Measurements from ENCODE around the gene MS4A6A.
"Not testable (repeated sequence)": the region's sequence is repeated elsewhere in the genome, so short reads cannot be mapped to it uniquely, and the experiment has no call there.

Gene MS4A6A, protein sequence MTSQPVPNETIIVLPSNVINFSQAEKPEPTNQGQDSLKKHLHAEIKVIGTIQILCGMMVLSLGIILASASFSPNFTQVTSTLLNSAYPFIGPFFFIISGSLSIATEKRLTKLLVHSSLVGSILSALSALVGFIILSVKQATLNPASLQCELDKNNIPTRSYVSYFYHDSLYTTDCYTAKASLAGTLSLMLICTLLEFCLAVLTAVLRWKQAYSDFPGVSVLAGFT

DNA sequence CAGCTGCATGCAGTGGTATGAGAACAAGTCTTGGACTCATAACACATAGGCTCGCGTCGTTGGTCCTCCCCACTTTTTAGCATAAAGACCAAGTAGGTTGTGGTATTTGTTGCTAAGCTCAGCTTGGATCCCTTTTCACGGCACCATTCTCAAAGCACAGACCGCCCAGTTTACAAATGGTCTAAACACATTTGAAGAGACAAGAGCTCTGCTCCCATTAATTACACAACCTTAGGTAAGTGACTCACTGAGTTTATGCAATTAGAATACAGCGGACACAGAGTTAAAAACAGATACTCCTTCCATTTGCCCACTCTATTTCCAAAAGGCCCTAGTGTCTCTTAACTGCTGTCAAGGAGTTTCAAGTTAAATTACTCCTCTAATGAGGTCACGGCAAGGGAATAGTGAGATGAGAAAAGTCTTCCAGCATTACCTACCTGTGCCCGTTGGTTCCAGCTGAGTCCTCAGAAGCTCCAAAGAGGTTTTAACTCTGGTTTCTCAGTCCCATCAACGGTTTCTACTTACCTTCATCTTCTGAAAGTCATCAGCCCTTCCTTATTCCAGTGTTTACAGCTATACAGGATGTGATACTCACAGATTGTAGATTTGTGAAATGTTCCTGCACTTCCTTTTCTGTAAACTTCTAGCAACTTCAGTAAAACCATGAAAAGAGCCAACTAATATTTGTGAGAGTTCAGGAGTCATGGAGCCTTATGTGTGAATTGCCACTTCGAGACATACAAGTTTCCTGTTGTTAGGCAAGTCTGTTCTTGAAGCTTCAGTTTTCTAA is at the start of gene MS4A6A:
Gene MS4A6A, minus strand, starts transcription at position 543 of the 790 bp plus-strand sequence. CDS start 1,356 bp downstream, outside the sequence.
- DNase-seq (ENCODE audit: low read depth in 3 of 3), result no peak

DNA sequence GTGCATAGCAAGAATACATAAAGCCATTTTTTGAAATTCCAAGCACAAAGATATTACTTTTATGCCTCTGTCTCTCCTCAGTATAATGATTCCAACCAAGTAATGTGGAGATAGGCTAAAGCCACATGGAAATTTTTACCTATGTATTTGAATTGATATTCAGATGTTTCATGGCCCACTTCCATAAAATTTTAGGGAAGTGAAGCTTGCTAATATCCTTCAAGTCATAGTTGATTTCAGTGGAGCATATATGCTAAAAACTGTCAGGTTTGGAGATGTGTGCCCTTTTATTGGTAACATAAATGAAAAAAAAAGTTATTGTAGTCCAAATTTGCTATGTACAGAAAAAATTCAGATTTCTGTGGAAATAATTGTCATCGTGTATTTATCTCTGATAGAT is 47.8 kb upstream of the MS4A6A start:
- DNase-seq (ENCODE audit: low read depth in 3 of 3), result no peak

DNA sequence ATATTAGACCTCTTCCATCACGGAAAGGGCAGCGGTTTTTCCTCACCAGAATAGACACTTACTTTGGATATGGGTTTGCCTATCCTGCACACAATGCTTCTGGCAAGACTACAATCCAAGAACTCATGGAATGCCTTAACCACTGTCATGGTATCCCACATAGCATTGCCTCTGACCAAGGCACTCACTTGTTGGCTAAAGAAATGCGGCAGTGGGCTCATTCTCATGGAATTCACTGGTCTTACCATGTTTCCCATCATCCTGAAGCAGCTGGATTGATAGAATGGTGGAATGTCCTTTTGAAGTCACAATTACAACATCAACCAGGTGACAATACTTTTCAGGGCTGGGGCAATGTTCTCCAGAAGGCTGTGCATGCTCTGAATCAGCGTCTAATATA is 39.3 kb upstream of the MS4A6A start:
- DNase-seq (ENCODE audit: low read depth in 3 of 3), result no peak

DNA sequence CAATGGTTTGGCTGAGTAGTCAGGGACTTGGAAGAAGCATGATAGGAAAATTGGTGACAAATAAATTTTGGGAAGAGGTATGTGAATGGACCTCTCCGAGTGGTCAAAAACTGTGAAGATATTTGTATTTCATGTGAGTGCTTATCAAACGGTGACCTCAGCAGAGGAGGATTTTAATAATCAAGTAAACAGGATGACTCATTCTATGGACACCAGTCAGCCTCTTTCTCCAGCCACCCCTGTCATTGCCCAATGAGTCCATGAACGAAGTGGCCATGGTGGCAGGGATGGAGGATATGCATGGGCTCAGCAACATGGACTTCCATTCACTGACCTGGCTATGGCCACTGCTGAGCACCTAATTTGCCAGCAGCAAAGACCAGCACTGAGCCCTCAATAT is 38.8 kb upstream of the MS4A6A start:
- DNase-seq (ENCODE audit: low read depth in 3 of 3), result no peak

DNA sequence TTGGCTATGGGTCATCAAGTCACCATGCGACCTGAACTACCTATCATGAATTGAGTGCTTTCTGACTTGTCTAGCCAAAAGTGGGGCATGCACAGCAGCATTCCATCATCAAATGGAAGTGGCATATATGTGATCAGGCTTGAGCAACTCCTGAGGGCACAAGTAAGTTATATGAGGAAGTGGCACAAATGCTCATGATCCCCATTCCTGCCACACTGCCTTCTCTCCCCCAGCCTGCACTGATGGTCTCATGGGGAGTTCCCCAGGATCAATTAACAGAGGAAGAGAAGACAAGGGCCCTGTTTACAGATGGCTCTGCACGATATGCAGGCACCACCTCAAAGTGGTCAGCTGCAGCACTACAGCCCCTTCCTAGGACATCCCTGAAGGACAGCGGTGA is 38.3 kb upstream of the MS4A6A start:
- DNase-seq (ENCODE audit: low read depth in 3 of 3), result no peak

DNA sequence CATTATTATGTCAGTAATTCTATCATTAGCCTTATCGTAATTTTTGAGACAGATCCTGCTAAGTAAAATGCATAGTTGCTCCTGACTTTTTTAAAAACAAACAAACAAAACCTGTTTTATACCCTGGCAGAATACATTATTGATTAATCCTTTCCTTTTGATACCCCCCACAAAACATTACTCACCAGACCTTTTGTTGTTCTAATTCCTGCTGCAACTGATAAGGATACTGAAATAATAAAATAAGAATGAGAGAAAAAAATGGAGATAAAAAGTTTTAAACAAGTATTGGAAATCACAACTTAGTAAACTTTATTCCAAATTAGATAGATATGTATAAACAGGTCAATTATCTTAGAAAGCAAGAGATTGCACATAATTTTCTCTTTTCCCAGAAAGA is 31.5 kb upstream of the MS4A6A start:
- DNase-seq (ENCODE audit: low read depth in 3 of 3), result no peak

DNA sequence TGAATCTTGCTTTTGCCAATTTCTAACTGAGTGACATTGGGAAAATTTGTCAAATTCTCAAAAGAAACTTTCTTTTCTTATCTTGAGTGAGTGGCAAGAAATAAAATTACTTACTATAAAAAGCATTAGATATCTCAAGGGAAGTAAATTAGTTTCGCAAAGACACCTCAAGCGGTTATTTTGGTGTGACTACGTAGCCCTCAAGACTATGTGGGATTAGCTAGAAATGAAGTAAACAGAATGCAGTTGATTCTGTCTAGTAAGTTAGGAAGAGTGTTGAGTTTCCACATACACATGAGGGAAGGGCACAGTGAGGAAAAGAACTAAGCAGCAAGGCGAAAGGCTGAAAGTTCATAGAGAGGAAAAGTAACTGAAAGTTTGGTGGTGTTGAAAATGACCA is 28.3 kb upstream of the MS4A6A start:
- no peak for DNase-seq (ENCODE audit: low read depth in 3 of 3)

DNA sequence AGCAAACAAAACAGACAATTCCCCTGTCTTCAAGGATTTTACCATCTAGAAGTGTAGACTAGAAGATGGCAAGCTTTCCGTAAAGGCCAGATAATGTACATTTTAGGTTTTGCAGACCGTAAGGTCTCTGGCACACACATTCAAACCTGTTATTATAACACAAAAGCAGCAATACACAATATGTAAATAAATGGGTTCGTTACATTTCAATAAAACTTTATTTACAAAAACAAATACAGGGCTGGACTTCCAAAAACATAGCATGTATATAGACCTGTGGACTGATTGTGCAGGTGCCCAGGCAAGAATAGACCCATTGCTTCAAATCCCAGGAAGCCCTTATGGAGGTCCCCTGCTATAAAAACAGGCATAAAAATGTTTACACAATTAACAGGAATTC is 27.1 kb upstream of the MS4A6A start:
- no peak for DNase-seq (ENCODE audit: low read depth in 3 of 3)

DNA sequence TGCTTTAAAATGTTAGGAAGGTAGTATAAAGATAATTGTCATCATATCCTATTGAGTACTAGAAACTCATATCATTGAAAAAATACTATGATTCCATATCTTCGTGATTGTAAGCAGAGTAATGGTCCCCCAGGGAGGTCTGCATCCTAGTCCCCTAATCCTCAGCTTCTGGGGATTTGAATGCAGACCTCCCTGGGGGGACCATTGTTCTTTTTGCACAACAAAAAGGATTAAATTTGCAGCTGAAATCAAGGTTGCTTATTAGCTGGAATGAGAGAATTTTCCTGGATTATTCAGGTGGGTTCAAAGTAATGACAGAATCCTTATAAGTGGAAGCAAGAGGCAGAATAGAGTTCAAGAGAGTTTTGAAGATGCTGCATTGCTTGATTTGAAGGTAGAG is 26.1 kb upstream of the MS4A6A start:
- DNase-seq (ENCODE audit: low read depth in 3 of 3), result no peak

DNA sequence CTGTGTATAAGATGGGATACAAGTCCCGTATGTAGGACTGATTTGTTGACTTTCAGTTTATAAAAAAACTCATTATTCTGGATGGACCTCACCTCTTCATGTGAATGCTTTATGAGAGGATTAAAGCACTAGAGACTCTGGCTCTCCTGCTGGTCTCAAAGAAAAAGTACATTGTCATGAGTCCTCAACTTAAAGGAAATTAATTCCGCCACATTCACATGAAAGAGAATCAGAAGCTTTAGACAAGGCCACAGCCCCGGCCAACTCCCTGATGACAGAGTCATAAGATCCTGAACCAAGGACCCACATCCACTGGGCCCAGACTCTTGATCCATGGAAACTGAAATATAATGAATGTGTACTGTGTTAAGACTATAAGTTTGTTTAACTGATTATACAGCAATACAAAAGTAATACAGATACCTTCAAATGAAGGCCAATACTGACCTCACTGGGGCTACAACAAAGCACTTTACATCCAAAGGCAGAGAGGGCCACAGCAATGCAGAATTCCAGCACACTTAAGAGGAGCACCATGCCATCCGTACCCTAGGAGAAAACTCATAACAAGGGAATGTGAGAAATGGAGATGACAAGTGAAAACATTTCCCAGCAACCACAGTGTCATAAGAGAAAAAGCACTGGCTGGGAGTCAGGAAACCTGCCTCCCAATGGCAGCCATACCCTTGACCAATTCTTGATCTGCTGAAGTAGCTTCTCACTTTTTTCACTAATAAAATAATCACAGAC is 25.4 kb upstream of the MS4A6A start:
- DNase-seq (ENCODE audit: low read depth in 3 of 3), result no peak

DNA sequence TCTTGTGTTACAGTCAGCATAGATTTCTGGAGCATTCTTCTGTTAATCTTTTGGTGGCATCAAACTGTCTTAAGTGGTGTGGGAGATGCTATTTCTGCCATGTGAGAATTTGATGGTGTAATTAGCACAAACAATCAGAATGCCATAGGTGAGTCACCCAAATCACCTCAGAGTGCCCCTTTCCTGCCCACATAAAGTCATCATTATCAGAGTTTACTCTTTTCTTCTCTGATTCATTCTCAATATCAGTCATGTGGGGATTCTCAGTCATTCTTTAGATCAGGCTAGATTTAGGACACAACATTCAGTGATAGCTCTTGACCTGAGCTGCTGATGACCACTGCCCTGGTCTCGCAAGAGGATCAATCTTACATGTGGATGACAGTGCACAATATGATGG is 23.7 kb upstream of the MS4A6A start:
- no peak for DNase-seq (ENCODE audit: low read depth in 3 of 3)

DNA sequence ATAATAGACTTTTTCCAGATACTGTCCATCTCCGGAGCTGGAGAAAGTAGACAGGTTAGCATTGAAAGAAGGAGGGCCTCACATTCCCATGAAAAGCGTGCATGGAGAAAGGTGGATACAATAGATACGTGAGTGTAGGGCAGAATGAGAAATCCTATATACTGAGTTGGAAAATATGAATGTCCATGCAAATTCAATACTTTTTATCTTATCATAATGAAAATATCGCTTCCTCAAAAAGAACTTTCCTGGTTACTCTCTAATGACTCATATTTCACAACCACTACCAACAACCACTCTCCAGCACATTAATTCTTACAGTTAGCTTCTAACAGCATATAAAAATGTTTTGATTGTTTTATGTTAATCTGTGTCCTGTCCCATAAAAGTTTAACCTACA is 22.0 kb upstream of the MS4A6A start:
- no peak for DNase-seq (ENCODE audit: low read depth in 3 of 3)

DNA sequence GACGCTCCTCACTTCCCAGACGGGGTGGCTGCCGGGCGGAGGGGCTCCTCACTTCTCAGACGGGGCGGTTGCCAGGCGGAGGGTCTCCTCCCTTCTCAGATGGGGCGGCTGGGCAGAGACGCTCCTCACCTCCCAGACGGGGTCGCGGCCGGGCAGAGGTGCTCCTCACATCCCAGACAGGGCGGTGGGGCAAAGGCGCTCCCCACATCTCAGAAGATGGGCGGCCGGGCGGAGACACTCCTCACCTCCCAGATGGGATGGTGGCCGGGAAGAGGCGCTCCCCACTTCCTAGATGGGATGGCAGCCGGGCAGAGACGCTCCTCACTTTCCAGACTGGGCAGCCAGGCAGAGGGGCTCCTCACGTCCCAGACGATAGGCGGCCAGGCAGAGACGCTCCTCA is 18.5 kb upstream of the MS4A6A start:
- DNase-seq (ENCODE audit: low read depth in 3 of 3), result not testable (repeated sequence)

DNA sequence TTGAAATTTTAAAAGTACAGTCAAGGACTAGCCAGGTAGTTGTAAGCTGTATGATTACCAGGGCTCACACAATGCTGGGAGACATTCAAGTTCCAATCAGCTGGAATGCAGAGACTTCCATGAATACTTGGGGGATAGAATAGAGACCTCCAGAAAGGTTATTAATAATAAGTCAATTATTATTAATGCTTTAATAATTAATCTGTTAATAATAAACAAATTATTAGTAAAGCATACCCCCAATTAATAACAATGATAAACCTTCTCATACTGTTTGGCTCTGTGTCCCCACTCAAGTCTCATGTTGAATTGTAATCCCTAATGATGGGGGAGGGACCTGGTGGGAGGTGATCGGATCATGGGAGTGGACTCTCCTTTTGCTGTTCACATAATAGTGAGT is 14.6 kb upstream of the MS4A6A start:
- DNase-seq (ENCODE audit: low read depth in 3 of 3), result no peak

DNA sequence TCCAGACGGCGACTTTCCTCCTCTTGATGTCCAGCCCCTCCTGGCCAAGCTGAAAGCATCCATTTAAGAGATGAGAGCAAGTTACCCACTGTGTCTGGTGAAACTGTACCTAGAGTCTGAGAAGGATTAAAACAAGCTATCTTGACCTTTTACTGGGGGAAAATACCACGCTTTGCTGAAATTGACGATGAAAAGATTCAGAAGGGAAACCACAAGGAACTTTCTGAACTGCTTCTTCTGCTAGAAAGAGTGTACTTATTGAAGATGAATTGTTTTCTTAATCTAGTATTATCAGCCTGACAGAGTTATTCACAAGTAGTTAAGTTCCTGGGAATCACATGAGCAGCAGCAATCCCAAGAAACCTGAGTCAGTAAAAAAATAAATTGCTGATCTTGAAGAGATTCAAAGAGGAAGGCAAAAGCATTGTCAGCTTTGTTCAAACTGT is 13.1 kb upstream of the MS4A6A start:
- DNase-seq (ENCODE audit: low read depth in 3 of 3), result no peak

DNA sequence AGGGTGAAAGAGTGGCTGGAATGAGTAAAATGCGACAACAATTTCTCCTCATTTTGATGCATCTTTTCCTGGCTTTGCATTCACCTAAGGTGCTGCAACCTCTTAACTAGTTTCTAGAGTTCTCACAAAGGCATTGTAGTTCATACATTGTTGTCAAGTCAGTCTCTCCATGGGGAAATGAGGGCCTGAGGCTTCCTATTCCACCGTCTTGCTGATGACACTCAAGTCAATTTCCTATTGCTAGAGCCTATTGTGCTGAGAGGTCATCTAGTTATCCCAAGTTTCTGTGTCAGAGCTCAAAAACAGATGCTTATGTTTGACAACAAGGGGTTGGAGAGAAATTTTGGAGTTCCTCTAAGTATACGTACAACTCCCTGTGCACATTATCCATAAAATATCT is 11.6 kb upstream of the MS4A6A start:
- DNase-seq (ENCODE audit: low read depth in 3 of 3), result no peak

DNA sequence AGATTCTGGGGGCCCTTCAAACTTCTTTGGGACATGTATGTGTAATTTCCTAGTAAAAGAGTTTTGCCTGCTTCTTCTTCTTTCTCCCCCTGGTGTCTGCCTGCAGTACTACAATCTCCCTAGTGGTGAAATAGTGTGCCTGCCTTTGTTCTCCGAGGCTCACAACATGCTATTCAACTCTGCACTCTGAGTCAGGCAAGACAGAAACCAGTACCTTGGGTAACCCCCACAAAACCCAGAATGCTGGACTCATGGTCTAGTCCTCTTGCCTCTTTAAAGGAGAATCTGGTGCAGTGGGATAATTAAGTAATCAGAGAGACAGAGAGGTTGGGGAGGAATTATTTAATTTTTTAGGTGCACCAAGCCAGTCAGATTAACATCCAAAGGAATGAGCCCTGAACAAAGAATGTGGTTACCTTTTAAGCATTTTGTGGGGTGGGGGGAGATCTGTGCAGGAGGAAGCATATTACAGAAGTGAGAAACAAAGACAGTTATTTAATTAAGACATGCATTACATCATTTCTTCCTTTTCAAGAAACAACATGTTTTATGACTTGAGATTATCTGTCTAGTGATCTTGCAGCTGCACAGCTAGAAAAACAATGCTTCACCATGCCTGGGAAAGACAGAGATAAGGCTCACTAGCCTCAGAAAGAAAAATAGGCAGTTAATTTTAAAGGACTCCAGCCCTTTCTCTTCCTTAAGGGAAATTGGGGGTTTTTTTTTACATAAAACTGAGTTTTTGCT is 11.0 kb upstream of the MS4A6A start:
- peak; percentile 41 to 47 (median 45) for DNase-seq (ENCODE audit: low read depth in 3 of 3)

DNA sequence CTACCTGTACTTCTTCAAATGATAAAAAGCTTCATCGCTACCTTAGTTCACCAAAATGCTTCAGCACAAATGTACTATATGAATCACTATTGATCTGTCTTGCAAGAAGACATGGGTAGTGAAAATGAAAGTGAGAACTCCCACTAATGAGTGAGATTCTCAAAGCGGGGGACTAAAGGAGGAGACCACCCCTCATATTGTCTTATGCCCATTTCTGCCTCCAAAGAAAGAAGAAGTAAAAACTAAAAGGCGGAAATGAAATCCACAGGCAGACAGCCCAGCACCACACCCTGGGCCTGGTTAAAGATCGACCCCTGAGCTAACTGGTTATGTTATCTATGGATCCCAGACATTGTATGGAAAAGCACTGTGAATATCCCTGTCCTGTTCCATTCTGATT is 9.7 kb upstream of the MS4A6A start:
- not testable (repeated sequence) for DNase-seq (ENCODE audit: low read depth in 3 of 3)

DNA sequence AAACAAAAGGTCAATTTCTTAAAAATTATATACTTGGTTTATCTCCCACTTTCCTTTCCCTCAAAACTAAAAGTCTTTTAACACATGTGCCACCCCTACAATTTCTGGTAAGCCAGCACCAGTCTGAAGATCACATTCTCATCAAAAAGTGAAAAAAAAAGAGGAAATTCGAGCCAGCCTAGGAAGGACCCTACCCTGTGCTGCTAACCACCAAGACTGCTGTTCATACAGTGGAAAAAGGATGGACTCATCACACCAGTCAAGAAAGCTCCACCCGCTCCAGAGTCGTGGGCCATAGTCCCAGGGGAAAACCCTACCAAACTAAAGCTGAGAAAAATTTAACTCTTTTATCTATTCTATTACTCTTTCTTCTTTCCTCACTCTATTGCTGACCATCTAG is 5.6 kb upstream of the MS4A6A start:
- not testable (repeated sequence) for DNase-seq (ENCODE audit: low read depth in 3 of 3)

DNA sequence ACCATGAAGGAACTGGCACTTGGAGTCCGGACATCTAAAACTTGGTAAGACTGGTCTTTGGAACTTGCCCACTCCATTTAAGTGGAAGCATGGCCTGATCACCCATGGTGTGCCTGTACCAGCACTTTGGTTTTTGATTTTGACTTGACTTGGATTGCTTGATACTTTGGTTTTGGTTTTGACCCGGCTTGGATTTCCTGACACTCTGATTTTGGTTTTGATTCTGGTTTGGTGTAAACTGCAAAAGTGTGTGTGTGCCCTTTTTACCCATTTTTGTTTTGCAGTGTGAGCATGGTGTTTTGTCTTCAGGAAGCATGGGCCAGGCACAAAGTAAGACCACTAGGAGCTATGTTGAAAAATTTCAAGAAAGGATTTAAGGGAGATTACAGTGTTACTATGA is 3.2 kb upstream of the MS4A6A start:
- not testable (repeated sequence) for DNase-seq (ENCODE audit: low read depth in 3 of 3)

DNA sequence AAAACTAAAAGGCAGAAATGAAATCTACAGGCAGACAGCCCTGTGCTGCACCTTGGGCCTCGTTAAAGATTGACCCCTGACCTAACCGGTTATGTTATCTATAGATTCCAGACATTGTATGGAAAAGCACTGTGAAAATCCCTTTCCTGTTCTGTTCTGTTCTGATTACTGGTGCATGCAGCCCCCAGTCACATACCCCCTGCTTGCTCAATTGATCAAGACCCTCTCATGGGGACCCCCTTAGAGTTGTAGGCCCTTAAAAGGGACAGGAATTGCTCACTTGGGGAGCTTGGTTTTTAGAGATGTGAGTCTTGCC is 2.6 kb upstream of the MS4A6A start:
- DNase-seq (ENCODE audit: low read depth in 3 of 3), result not testable (repeated sequence)

DNA sequence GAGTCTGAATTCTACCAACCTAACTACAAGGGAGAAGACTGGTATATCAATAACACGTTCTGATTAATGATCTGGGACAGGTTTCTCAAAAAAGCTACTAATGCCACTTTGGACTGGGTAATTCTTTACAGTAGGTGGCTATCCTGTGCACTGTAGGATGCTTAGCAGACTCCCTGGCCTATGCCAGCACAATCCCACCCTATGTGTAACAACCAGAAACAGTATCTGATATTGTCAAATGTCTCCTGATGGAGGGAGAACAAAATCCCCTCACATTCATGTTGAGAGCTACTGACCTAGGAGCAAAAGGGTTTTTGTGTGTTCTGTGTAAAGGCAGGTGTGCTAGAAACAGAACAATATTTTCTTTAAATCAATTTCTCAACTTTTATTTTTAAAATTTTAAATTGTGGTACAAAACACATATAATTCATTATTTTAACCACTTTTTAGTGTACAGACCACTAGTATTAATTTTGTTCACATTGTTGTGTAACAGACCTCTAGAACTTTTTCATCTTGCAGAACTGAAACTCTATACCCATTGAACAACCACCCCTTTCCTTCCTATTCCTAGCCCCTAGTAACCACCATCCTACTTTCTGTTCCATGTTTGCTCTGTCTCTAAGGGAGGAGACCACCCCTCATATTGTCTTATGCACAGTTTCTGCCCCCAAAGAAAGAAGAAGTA is 2.1 kb upstream of the MS4A6A start:
- DNase-seq (ENCODE audit: low read depth in 3 of 3), result no peak
